Measurements from ENCODE around the gene DTNB.

Gene DTNB

GRCh38 chr2:25378731-25379490 is 294.5 kb downstream of the DTNB start:
- no peak for DNase-seq

GRCh38 chr2:25377822-25378421 is 295.5 kb downstream of the DTNB start:
- no peak for DNase-seq

DNA sequence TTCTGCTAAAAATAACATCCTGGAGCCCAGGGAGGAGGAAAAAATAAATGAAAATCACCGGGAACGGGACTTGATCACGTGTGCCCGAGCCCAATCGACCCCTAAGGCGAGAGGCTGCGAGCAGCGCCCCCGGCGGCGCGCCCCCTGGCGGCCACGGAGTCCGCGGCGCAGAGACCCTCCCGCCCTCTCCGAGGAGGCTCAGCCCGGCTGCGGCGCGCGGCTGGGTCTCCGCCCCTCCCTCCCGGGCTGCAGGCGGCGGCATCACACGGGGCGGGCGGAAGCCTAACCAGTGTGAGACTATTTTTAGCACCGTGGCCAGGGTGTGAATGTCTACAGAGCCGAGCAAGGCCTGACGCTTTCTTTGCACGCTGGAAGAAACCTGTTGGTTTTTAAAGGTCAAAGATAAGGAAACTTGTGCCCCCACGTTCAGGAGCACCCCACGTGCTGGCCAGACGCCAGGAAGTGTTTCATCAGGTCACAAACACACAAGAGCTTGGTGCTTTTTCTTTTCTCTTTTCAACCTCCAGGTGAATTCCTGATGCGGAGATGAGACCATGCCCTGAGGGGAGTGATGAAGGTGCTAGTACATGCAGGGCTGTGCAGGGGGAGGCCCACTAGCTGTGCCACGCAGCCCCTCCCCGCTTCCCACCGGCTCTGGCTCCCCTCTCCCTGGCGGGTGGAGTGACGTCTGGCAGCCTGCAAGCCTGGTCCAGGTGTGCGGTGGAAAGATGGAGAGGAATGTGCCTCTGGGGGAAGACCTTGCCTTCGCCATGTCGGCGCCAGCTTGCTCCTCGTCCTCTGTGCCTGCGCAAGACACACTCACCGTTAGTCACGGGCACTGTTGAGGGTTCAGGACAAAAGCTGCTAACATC is 296.4 kb downstream of the DTNB start:
- DNase-seq: peak; percentile 94

DNA sequence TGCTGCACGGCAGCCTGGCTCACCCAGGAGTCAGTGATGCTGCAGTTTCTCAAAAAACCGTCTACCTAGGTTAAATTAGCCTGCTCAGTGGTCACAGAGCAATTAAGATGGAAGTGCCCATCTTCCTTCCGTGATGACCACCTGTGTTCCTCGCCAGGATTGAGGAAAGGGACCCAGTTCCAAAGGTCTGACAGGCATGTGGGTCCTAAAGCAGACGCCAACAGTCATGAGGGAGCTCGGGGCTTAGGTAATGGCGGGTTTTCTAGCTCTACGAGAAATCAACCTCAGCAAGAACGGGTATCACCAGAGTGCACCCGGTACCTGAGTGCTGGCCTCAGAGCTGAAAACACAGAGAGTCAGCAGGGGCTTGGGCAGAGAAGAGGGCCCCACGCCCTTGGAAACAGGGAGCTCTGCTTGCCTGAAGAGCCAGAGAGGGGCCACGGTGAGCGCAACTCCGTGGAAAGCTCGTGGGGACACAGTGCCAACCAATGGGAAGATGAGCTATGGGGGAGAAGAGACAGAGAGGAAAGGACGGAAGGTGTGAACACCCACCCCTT is 297.3 kb downstream of the DTNB start:
- DNase-seq: no peak

GRCh38 chr2:25375371-25375988 is 297.9 kb downstream of the DTNB start:
- DNase-seq: no peak

DNA sequence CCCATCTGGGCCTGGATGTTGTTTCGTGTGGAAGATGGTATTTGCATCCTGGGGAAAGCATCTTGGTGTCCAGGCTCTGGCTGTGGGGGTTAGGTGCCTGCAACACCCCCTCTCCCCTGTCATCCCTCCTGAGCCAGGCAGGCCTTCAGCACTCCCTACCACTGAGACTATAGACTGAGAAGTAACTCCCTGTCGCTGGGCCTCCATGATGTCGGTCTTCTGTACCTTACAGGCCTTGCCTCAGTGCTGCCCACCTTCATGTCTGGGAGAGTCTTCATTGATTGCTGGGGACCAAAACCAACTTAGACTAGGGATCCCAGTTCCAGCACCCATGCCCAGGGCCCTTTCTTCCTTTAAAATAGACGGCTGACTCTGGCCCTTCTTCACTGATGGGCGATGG is 298.6 kb downstream of the DTNB start:
- DNase-seq: no peak

GRCh38 chr2:25374411-25374810 is 299.0 kb downstream of the DTNB start:
- DNase-seq: no peak

- no peak for DNase-seq
Observed at GRCh38 chr2:25373269-25373981, 300.0 kb downstream of the DTNB start.

- no peak for DNase-seq
Observed at GRCh38 chr2:25372405-25373268, 300.7 kb downstream of the DTNB start.

DNA sequence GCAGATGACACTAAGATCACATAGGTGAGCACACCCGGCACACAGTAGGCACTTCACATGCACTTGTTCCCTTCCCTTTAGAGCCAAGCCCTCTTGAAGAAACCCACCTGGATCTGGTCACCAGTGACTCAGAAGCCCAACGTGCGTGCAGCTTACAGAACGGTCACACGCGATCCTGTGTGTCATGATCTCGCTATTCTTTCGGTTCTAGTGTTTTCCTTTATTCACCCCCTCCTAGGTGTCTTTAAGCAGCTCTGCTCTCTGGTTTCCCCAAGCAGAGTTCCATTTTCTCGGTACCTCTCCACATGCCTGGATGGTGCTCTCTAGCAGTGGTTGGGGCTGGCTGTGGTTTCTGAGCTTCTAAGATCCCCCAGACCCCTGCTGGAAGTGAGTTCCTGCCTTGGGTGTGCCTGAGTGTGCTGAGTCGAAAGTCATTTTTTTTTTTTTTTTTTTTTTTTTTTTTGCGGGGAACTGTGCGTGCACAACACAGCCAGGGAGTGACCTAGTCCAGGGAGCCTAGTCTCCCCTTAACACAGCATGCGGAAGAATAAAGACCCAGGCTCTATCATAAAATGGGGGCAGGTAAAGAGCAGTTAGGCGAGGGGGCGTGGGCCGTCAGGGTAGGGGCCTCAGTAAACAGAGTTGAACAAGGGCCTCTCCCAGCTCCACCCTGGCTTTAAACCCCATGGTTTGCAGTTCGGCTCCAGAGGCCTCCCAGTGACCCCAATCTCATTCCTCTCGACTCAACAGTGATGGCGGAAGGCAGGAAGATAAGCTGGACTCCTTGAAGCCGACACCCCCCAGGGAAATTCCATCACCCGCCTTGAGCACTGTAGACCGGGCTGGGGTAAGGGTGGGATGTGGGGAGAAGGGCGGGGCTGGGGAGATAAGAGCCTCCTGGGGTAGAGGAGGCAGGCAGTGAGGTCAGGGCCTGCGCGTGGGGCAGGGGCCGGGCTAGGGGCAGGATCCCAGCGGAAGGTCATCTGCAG is 301.8 kb downstream of the DTNB start:
- no peak for DNase-seq

DNA sequence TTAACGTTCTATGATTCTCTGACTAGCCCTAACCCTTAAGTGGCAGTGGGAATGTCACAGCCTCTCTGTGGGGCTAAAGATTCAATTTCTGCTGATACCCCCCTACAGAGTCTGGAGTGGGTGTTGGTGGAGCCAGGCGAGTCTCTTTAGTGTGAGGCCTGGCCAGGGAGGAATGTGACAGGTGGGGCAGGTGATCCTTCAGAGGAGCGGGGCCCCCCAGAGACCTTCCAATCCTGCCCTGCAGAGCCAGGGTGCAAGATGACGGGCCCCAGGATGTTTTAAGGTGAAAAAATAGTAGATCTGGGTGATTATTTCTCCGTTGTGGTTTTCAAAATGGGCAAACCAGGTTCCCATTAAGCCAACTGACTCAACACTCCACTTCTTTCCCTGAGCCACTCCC is 303.5 kb downstream of the DTNB start:
- DNase-seq: no peak

GRCh38 chr2:25369439-25369838 is 303.9 kb downstream of the DTNB start:
- DNase-seq: no peak

GRCh38 chr2:25368660-25369059 is 304.7 kb downstream of the DTNB start:
- no peak for DNase-seq

- DNase-seq: no peak
Observed at GRCh38 chr2:25367296-25367695, 306.1 kb downstream of the DTNB start.

- DNase-seq: no peak
Observed at GRCh38 chr2:25366629-25367028, 306.7 kb downstream of the DTNB start.

- DNase-seq: no peak
Observed at GRCh38 chr2:25365241-25365640, 308.1 kb downstream of the DTNB start.

DNA sequence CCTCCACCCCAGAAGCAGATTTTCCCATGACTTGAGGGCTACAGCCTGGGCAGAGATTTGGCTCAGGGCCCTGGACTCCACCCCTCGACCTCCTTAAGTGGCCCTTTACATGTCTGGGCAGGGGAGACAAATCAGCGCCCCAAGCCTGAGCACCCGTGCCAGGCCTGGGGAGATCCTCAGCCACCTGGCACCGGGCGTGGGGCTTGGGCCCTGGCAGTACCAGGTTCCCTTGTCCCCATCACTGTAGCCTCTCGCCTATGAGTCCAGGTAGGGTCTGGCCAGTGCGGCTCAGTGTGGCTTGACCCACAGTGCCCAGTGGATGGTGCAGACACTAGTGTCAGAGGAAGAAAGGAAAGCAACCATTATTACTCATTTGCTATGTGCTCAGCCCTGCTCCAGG is 309.6 kb downstream of the DTNB start:
- DNase-seq: no peak

DNA sequence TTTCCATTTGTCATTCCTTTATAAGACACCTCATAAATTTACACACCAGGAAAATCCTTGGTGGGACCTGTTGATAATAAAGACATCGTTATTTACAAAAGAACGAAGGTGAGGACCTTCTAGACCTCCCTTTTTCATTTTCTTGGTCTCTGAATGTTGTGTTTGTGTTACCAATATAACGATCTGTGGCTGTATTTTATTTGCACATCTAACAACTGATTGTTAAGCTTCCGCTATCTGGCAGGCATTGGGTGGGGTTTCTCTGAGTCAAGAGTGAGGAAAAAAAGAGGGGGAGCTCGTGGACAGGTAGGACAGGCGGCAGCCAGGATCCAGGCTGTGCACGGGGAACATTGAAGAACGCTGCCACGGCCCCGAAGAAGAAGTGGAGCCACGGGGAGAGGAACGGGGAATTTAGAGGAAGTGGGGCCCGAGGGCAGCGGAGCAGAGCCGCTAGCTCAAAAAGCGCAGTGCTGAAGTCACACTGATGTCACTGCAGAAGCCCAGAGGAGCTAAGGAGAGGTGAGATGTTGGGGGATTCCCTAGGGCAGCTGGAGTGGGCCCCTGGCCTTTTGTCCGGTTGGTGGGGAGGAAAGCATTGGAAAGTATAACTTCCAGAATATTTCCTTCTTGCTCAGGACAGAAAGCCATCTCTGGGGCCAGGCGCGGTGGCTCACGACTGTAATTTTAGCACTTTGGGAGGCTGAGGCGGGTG is 310.8 kb downstream of the DTNB start:
- DNase-seq: peak; percentile 59

GRCh38 chr2:25362049-25362433 is 311.3 kb downstream of the DTNB start:
- DNase-seq: peak; percentile 95
